ENCODE measurements around the gene SLC24A4.

The SLC24A4 gene

DNA sequence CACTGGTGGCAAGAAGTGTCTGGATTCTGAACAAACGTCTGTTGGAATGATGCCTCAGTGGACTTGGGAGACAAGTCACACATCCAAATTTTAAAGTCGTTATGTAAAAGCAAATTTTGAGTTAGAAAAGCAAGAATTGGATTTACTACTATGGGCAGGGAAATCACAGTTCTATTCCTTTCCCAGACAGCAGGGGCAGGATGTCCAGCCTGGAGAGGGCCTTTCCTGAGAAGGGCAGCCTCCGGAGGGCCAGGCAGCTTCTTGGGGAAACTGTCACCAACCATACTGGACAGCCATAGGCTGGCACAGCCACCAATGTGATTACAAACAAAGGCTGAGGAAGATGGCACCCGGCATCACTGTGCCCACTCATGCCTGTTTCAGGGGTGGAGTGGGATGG is 11.1 kb downstream of the SLC24A4 start:
- no peaks in the 10 kb centered on the region for H3K4me1 ChIP-seq (ENCODE audit: insufficient read depth, low read length)
- H3K9ac ChIP-seq (ENCODE audit: low read depth, low read length): no peak overlapping the region
- no peaks in the 10 kb centered on the region for H3K9me3 ChIP-seq (ENCODE audit: control insufficient read depth, insufficient read depth, low read length)
- H3K36me3 ChIP-seq (ENCODE audit: insufficient read depth, low read length): no peaks in the 10 kb centered on the region

DNA sequence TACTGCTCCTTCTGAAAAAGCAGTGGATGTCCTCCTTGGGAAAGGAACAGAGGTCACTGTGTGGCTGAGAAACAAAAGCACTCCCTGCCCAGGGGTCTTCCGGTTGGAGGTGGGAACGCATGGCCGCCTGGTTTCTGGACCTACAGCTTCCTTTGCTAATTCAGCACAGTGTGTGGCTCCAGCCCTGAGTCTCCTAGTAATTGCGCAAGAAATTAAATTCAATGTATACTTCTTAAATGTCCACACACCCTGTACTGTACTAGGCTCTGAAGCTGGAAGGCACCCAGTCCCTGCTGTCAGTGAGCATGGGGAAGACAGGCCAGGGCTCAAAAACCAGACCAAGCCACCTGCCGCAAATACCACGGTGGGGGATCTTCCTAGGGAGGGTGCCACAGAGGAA is 13.4 kb downstream of the SLC24A4 start:
- no peaks in the 10 kb centered on the region for H3K4me1 ChIP-seq (ENCODE audit: insufficient read depth, low read length)
- no peak overlapping the region for H3K9ac ChIP-seq (ENCODE audit: low read depth, low read length)
- H3K36me3 ChIP-seq (ENCODE audit: insufficient read depth, low read length): no peaks in the 10 kb centered on the region
- no peaks in the 10 kb centered on the region for H3K9me3 ChIP-seq (ENCODE audit: control insufficient read depth, insufficient read depth, low read length)

DNA sequence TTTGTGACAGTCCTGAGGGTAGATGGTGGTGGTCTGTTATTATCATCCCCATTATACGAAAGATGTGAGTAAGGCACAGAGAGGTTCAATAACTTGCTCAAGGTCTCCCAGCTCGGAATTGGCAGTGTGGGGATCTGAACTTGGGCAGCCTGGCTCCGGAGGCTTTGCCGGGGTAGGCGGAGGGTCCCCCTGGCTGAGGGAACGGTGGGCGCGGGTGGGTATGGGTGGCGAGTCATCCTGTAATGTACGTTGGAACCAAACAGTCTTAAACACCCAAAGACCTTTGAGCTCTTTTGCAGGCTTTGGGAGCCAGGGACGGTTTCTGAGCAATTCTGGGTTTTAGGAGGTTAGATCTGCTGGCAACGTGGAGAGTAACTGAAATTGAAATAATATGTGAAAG is 16.5 kb downstream of the SLC24A4 start:
- H3K9me3 ChIP-seq (ENCODE audit: control insufficient read depth, insufficient read depth, low read length): no peaks in the 10 kb centered on the region
- H3K9ac ChIP-seq (ENCODE audit: low read depth, low read length): no peak overlapping the region
- H3K4me1 ChIP-seq (ENCODE audit: insufficient read depth, low read length): no peaks in the 10 kb centered on the region
- H3K36me3 ChIP-seq (ENCODE audit: insufficient read depth, low read length): no peaks in the 10 kb centered on the region

DNA sequence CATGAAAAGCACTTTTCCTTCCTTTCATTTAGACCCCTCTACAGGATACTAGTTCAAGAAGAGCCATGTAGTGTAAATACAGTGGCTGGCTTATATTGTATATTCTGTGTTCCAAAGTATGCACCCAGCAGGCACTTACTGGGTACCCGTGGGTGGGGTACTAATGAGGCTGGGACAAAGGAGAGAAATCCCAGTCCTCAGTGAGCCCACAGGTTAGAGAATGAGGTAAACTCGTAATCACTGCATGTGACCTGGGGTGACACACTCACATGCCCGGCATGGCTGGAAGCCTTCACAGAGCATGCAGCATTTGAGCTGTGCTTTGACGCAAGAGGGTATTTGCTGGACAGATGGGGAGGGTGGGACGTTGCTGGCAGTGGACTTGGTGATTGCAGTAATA is 17.1 kb downstream of the SLC24A4 start:
- H3K9me3 ChIP-seq (ENCODE audit: control insufficient read depth, insufficient read depth, low read length): no peaks in the 10 kb centered on the region
- no peak overlapping the region for H3K9ac ChIP-seq (ENCODE audit: low read depth, low read length)
- H3K36me3 ChIP-seq (ENCODE audit: insufficient read depth, low read length): no peaks in the 10 kb centered on the region
- H3K4me1 ChIP-seq (ENCODE audit: insufficient read depth, low read length): no peaks in the 10 kb centered on the region

DNA sequence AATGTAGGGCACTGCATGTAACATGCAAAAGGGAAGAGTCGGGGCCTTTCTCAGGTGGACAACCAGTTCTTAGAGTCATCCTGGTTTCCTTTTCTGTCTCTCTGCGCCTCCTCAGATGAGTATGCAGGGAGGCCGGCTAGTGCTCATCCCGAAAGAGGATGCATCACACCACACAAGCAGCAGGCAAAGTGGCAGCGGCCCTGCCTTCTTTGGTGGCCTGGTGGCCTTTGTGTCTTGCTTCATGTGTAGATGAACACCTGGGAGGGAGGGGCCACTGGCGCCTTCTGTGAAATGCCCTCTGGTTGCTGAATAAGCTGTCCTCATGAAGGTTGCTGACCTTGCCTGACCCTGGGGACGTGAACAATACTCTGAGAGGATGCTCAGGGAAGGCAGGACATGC is 18.0 kb downstream of the SLC24A4 start:
- no peaks in the 10 kb centered on the region for H3K9me3 ChIP-seq (ENCODE audit: control insufficient read depth, insufficient read depth, low read length)
- H3K36me3 ChIP-seq (ENCODE audit: insufficient read depth, low read length): no peaks in the 10 kb centered on the region
- no peaks in the 10 kb centered on the region for H3K4me1 ChIP-seq (ENCODE audit: insufficient read depth, low read length)
- H3K9ac ChIP-seq (ENCODE audit: low read depth, low read length): no peak overlapping the region

DNA sequence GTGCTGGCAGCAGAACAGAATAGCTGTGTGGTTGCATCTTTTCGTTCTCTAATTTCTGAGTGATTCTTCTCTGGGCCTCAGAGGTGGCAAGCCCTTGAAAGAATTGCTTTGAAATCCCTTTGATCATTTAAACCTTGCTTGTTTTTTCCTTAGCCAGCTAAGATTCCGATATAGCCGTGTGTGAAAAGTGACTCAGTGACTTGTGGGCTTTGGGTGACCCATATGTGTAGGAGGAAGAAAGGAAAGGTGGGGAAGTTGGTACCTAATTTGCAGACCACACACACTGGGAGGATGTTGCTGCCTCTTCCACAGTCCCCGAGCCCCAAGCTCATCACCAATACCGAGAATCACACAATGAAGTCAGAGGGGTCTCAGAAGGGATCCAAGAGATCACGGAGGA is 18.8 kb downstream of the SLC24A4 start:
- Histone ChIP-seq H3K9me3 (ENCODE audit: control insufficient read depth, insufficient read depth, low read length) (no peaks in the 10 kb centered on the region), H3K4me1 (ENCODE audit: insufficient read depth, low read length) (no peaks in the 10 kb centered on the region), H3K36me3 (ENCODE audit: insufficient read depth, low read length) (no peaks in the 10 kb centered on the region), H3K9ac (ENCODE audit: low read depth, low read length) (no peak overlapping the region)

DNA sequence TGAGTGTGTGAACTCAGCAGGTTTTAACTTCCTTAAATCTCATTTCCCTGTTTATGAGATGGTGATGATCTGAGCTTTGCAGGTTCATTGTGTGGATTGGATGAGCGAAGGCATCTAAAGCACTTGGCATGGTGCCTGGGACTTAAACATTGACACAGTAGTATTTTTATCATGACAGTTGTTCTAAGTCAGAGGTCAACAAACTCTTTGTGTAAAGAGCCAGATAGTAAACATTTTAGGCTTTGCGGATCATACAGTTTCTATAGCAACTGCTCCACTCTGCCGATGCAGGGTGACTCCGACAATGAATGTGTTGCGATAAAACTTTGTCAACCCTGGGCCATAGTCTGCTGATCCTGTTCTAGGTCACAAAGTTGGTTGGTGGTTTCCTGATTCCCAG is 25.2 kb downstream of the SLC24A4 start:
- H3K4me1 ChIP-seq (ENCODE audit: insufficient read depth, low read length): no peaks in the 10 kb centered on the region
- H3K9ac ChIP-seq (ENCODE audit: low read depth, low read length): no peak overlapping the region
- H3K9me3 ChIP-seq (ENCODE audit: control insufficient read depth, insufficient read depth, low read length): no peaks in the 10 kb centered on the region
- no peaks in the 10 kb centered on the region for H3K36me3 ChIP-seq (ENCODE audit: insufficient read depth, low read length)

DNA sequence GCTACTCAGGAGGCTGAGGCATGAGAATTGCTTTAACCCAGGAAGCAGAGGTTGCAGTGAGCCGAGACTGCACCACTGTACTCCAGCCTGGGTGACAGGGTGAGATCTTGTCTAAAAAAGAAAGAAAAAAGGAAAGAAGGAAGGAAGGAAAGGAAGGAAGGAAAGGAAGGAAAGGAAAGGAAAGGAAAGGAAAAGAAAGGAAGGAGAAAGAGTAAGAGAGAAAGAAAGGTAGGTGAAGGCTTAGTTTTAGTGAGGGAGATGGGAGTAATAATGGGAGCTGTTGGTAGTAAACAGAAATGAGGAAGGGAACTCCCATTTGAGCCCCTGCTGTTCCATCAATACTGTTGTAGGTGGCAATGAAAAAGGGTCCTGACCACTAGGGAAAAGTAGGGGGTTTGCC is 28.8 kb downstream of the SLC24A4 start:
- H3K4me1 ChIP-seq (ENCODE audit: insufficient read depth, low read length): no peaks in the 10 kb centered on the region
- H3K9me3 ChIP-seq (ENCODE audit: control insufficient read depth, insufficient read depth, low read length): no peaks in the 10 kb centered on the region
- H3K36me3 ChIP-seq (ENCODE audit: insufficient read depth, low read length): no peaks in the 10 kb centered on the region
- H3K9ac ChIP-seq (ENCODE audit: low read depth, low read length): no peak overlapping the region

DNA sequence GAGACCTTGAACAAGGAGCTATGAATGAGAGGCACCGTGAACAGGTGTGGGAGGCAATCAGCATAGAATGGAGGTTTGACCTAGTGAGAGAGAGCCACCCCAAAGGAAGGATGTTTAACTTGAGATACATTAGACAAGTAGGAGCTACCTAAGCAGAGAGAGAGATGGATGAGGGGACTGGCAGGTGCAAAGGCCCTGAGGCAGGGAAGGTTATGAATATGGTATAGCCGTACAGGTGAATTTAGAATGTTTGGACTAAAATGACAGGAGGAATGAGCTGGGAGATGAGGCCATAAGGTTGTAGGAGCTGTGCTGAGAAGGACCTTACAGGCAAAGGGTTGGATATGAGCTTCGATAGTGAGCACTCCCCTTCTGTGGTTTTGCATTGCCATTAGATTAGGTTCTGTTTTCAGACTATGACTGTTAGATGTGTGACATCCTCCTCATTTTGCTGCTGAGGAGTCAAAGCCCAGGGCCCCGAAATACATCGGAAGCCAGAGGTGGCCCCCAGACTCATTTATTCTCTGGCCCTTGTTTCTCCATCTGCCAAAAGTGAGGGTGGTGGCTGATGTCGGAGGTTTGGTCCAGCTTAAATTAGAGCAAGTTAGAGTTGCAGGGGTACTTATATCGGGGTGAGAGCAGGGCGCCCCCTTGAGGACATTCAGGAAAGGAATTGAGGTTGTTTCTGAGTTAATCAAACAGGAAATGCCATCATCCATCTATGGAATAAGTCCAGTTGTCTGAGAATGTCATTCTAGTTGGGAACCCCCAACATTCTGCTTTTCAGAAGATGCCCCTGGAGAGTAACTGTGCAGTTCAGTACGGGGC is 29.4 kb downstream of the SLC24A4 start:
- Histone ChIP-seq H3K9ac (ENCODE audit: low read depth, low read length) (no peak overlapping the region), H3K36me3 (ENCODE audit: insufficient read depth, low read length) (no peaks in the 10 kb centered on the region), H3K9me3 (ENCODE audit: control insufficient read depth, insufficient read depth, low read length) (no peaks in the 10 kb centered on the region), H3K4me1 (ENCODE audit: insufficient read depth, low read length) (no peaks in the 10 kb centered on the region)

DNA sequence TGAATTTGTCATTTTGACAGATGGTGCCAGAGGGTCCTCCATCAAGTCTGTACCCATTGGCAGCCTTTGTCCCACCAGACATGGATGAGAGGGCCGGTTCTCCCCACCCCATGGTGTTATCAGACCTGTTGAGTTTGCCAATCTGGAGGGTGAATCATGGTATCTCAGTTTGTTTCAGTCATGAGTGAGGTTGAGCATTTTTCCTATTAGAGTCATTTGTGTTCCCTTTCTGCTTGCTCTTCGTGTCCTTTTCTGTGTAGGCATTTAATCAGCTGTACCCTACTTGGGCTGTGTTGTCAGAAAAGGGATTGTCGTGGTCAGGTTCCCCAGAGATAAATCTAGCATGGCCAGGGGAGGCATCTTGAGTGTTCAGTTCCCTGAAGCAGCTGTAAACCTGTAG is 30.5 kb downstream of the SLC24A4 start:
- Histone ChIP-seq H3K36me3 (ENCODE audit: insufficient read depth, low read length) (no peaks in the 10 kb centered on the region), H3K9me3 (ENCODE audit: control insufficient read depth, insufficient read depth, low read length) (no peaks in the 10 kb centered on the region), H3K9ac (ENCODE audit: low read depth, low read length) (no peak overlapping the region), H3K4me1 (ENCODE audit: insufficient read depth, low read length) (no peaks in the 10 kb centered on the region)

DNA sequence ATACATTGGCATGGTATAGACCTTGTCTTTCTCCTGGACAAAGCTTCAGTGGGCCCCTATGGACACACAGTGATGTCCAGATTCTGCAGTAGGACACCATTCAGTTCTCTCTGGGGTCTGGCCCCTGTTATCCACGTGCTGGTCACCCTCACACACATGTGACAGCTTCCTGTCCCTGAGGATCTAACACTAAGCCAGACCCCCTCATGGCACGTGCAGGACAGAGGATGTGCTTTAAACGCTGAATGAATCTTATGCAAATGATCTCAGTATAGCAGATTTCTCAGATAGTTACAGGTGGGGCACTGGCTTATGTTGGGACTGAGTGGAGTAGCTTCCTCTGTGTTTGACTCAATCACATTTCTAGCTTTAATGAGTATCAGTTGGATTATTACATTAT is 33.7 kb downstream of the SLC24A4 start:
- Histone ChIP-seq H3K9me3 (ENCODE audit: control insufficient read depth, insufficient read depth, low read length) (no peaks in the 10 kb centered on the region), H3K4me1 (ENCODE audit: insufficient read depth, low read length) (no peaks in the 10 kb centered on the region), H3K9ac (ENCODE audit: low read depth, low read length) (no peak overlapping the region), H3K36me3 (ENCODE audit: insufficient read depth, low read length) (no peaks in the 10 kb centered on the region)

DNA sequence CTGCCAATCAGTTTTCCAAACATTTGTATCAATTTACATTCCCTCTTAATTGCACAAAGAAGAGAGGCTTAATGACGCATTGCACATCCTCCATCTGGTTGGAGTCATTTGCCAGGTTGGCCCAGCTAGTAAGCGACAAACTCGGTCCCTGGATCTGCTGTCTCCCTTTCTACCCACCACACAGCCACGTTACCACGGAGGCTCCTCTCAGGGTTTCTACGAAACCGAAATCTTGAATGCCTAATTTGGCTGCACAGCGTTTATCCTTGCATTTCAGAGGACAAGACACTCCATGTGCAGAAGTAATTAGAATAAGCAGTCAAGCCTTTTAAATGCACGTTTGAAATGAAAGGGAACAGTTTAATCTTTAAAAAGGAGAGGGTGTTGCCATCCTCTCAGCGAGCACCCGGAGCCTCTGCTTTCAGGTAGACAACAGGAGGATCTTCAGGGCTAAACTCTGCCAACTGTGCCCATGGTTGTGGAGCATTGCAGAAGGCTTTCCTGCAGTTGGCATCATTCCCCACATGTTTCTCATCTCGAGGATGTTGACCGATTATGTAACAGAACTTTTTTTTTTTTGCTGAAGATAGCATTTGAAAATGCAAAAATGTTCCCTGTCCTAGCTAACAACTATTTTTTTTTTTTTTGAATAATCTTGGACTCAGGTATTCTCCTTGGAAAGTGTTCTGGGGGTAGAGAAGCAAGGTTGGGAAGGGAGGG is 37.8 kb downstream of the SLC24A4 start:
- H3K9ac ChIP-seq (ENCODE audit: low read depth, low read length): no peak overlapping the region
- H3K36me3 ChIP-seq (ENCODE audit: insufficient read depth, low read length): no peaks in the 10 kb centered on the region
- no peaks in the 10 kb centered on the region for H3K9me3 ChIP-seq (ENCODE audit: control insufficient read depth, insufficient read depth, low read length)
- H3K4me1 ChIP-seq (ENCODE audit: insufficient read depth, low read length): no peaks in the 10 kb centered on the region

DNA sequence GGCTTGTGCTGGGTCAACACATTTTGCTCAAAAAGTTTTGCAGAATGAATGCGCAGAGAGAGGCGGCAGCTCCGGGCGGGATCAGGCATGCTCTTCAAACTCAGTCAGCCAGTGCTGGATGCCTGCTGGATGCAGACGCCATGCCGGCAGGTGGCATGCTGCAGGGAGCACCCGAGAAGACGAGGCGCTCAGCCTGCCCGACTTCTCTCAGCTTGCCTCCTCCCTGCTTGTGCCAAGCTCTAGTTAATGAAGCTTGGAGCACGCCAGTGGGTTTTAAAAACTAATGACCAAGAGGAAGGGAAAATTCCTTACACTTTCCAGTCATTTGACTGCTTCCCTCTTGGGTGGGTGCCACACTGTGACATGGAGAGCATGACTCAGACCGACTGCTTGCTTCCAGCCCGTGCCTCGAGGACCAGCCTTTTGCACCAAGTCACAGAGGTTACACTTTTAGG is 39.8 kb downstream of the SLC24A4 start:
- Histone ChIP-seq H3K36me3 (ENCODE audit: insufficient read depth, low read length) (no peaks in the 10 kb centered on the region), H3K9me3 (ENCODE audit: control insufficient read depth, insufficient read depth, low read length) (no peaks in the 10 kb centered on the region), H3K4me1 (ENCODE audit: insufficient read depth, low read length) (no peaks in the 10 kb centered on the region), H3K9ac (ENCODE audit: low read depth, low read length) (no peak overlapping the region)

DNA sequence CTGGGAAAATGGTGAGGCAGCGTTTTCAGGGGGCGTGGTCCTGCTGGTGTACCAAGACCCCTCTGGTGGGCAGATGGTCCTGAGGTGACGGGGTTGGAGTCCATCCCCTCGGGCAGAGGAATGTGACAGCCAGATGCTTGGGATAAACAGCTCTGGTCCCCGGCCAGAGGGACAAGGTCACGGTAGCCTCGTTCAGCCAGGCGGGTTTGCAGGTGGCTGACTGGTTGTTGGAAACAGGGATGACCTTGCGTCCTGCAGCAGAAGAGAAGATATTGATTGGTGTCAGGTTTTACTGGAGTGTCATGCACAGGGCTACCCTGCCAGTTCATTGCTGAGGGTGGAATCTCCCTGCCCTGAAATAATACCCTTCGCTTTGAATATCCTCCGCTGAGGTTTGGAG is 43.3 kb downstream of the SLC24A4 start:
- Histone ChIP-seq H3K4me1 (ENCODE audit: insufficient read depth, low read length) (no peaks in the 10 kb centered on the region), H3K9me3 (ENCODE audit: control insufficient read depth, insufficient read depth, low read length) (no peaks in the 10 kb centered on the region; the same call in 1 of the 2 replicates), H3K36me3 (ENCODE audit: insufficient read depth, low read length) (no peaks in the 10 kb centered on the region), H3K9ac (ENCODE audit: low read depth, low read length) (no peak overlapping the region)

DNA sequence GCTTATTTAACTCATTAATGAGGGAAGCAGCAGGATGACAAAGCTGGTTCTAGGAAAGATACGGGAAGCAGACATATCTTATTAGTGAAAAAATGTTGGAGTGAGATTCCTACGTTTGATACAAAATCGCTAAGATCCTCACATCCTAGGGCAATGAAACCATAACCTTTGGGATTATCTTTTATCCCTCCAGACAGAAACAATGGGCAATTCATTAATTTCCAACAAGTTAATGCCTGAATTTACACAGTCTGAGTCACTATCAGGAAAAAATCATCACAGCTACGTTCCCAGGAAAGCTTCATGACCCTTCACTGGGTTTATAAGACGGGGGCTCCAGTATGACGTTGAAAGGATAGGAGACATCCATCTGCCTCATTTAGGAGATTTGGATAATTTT is 45.0 kb downstream of the SLC24A4 start:
- Histone ChIP-seq H3K4me1 (ENCODE audit: insufficient read depth, low read length) (no peaks in the 10 kb centered on the region), H3K9me3 (ENCODE audit: control insufficient read depth, insufficient read depth, low read length) (no peaks in the 10 kb centered on the region; the same call in 1 of the 2 replicates)

More for the DNA sequence above, 45.0 kb downstream of the SLC24A4 start:
- no peak overlapping the region for H3K9ac ChIP-seq (ENCODE audit: low read depth, low read length)
- no peaks in the 10 kb centered on the region for H3K36me3 ChIP-seq (ENCODE audit: insufficient read depth, low read length)

Data from ES-I3 (cell line).